ENCODE measurements around the gene RIPK4. TPM values are rescaled to one million over a fixed set of nuclear protein-coding genes. Genes with fewer than 3 reads are reported as not detected.

RIPK4 gene
- polyA plus RNA-seq, 1 donor from 2014 or later: not detected

DNA sequence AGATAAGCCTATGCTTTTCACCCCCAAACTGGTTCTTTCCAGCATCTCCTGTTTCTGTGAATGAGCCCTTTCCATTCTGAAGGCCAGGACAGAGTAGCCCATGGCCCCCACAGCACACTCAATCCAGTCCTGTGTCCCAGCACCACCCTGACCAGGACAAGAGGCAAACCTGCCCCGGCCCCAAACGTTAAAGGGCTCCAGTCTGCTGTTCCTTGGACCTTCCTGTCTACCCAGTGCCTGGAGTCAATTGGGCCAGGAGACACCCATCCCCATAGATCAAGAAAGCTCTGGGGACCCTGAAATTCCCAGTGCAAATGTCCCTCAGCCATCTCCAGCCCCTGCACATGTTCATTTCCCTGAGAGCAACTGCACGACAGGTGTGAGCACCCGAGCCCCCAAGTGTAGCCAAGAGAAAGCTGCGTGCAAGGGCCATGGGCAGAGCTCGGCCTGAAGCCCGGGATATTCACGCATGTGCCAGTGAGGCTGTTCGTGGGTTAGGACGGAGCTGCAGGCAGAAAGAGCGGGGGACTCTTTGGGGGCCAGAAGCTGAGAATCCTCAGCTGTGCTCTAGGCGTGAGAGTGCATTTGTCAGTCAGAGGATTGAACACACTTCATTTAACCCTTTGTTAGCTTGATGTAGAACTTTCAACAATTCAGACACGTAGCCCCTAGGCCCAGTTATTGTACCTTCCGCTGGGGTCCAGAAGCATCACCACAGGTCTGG lies 4.2 kb upstream of the RIPK4 start:
- Histone ChIP-seq H3K9me3 (ENCODE audit: low read length) (no peaks in the 10 kb centered on the region), H3K9me2 (ENCODE audit: insufficient read depth, low read length) (no peaks in the 10 kb centered on the region), H4K20me1 (ENCODE audit: insufficient read depth) (no peaks in the 10 kb centered on the region), H3K9ac (ENCODE audit: low read length) (no peak overlapping the region), H3K79me2 (replicated peaks; ENCODE audit: insufficient read depth, low read length) (no peaks in the 10 kb centered on the region), H3K27ac (ENCODE audit: low read length) (no peak overlapping the region), H3K27me3 (ENCODE audit: insufficient read depth, low read depth, low read length) (peaks cover 55% of the 10 kb centered on the region), H2AFZ (ENCODE audit: low read depth, low read length) (no peak overlapping the region), H3K4me3 (ENCODE audit: low read length) (no peak overlapping the region), H3F3A (ENCODE audit: insufficient read depth, low read length, poor library complexity, severe bottlenecking) (no peaks in the 10 kb centered on the region), H3K4me2 (ENCODE audit: low read length) (no peak overlapping the region), H3K36me3 (ENCODE audit: insufficient read depth, low read length) (no peaks in the 10 kb centered on the region)
- no peak for TF ChIP-seq POLR2AphosphoS5 (IDR thresholded peaks at IDR 0.05)
- no peak for TF ChIP-seq MXI1 (conservative IDR thresholded peaks at IDR 0.05; ENCODE audit: poor library complexity, severe bottlenecking)
- TF ChIP-seq, protein P1, sequence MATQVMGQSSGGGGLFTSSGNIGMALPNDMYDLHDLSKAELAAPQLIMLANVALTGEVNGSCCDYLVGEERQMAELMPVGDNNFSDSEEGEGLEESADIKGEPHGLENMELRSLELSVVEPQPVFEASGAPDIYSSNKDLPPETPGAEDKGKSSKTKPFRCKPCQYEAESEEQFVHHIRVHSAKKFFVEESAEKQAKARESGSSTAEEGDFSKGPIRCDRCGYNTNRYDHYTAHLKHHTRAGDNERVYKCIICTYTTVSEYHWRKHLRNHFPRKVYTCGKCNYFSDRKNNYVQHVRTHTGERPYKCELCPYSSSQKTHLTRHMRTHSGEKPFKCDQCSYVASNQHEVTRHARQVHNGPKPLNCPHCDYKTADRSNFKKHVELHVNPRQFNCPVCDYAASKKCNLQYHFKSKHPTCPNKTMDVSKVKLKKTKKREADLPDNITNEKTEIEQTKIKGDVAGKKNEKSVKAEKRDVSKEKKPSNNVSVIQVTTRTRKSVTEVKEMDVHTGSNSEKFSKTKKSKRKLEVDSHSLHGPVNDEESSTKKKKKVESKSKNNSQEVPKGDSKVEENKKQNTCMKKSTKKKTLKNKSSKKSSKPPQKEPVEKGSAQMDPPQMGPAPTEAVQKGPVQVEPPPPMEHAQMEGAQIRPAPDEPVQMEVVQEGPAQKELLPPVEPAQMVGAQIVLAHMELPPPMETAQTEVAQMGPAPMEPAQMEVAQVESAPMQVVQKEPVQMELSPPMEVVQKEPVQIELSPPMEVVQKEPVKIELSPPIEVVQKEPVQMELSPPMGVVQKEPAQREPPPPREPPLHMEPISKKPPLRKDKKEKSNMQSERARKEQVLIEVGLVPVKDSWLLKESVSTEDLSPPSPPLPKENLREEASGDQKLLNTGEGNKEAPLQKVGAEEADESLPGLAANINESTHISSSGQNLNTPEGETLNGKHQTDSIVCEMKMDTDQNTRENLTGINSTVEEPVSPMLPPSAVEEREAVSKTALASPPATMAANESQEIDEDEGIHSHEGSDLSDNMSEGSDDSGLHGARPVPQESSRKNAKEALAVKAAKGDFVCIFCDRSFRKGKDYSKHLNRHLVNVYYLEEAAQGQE (IDR thresholded peaks at IDR 0.05; ENCODE audit: borderline replicate concordance): no peak
- no peak for TF ChIP-seq EZH2 (IDR thresholded peaks at IDR 0.05; ENCODE audit: borderline replicate concordance, insufficient read depth, low read length, poor library complexity, severe bottlenecking)
- TF ChIP-seq EP300 (conservative IDR thresholded peaks at IDR 0.05; ENCODE audit: poor library complexity, severe bottlenecking): no peak
- TF ChIP-seq SMC3 (conservative IDR thresholded peaks at IDR 0.05; ENCODE audit: poor library complexity): no peak
- TF ChIP-seq TAF1 (IDR thresholded peaks at IDR 0.05; ENCODE audit: low read depth): no peak
- TF ChIP-seq, protein P2, sequence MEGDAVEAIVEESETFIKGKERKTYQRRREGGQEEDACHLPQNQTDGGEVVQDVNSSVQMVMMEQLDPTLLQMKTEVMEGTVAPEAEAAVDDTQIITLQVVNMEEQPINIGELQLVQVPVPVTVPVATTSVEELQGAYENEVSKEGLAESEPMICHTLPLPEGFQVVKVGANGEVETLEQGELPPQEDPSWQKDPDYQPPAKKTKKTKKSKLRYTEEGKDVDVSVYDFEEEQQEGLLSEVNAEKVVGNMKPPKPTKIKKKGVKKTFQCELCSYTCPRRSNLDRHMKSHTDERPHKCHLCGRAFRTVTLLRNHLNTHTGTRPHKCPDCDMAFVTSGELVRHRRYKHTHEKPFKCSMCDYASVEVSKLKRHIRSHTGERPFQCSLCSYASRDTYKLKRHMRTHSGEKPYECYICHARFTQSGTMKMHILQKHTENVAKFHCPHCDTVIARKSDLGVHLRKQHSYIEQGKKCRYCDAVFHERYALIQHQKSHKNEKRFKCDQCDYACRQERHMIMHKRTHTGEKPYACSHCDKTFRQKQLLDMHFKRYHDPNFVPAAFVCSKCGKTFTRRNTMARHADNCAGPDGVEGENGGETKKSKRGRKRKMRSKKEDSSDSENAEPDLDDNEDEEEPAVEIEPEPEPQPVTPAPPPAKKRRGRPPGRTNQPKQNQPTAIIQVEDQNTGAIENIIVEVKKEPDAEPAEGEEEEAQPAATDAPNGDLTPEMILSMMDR (IDR thresholded peaks at IDR 0.05; ENCODE audit: poor library complexity, severe bottlenecking): no peak
- no peak for TF ChIP-seq RAD21 (conservative IDR thresholded peaks at IDR 0.05)

DNA sequence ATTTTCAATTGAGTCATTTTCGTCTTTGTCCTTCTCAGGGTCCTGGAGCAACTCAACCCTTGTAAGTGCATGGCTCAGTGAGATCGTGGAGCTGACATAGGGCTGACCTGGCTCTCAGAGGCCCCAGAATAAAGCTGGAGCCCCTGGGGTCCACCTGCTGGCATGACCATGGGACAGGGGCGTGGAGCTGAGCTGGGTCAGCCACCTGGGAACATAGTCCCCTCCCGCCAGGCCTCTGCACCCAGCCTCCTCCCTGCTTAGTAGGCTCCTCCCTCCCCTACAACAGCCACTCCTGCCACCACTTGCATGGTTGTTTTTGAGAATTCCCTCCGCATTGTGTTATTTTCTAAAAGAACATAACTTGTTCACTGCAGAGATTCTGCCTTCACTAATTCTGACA lies 3.1 kb upstream of the RIPK4 start:
- peaks cover 66% of the 10 kb centered on the region for H3K27me3 ChIP-seq (ENCODE audit: insufficient read depth, low read depth, low read length)
- no peaks in the 10 kb centered on the region for H3K36me3 ChIP-seq (ENCODE audit: insufficient read depth, low read length)
- H2AFZ ChIP-seq (ENCODE audit: low read depth, low read length): no peak overlapping the region
- no peak overlapping the region for H3K27ac ChIP-seq (ENCODE audit: low read length)
- H3K4me3 ChIP-seq (ENCODE audit: low read length): no peak overlapping the region
- H3K9me2 ChIP-seq (ENCODE audit: insufficient read depth, low read length): no peaks in the 10 kb centered on the region
- no peaks in the 10 kb centered on the region for H3K9me3 ChIP-seq (ENCODE audit: low read length)
- H3K79me2 ChIP-seq (replicated peaks; ENCODE audit: insufficient read depth, low read length): no peaks in the 10 kb centered on the region
- no peaks in the 10 kb centered on the region for H3F3A ChIP-seq (ENCODE audit: insufficient read depth, low read length, poor library complexity, severe bottlenecking)
- no peak overlapping the region for H3K4me2 ChIP-seq (ENCODE audit: low read length)
- H3K9ac ChIP-seq (ENCODE audit: low read length): no peak overlapping the region
- TF ChIP-seq, protein P1 (IDR thresholded peaks at IDR 0.05; ENCODE audit: borderline replicate concordance): no peak
- TF ChIP-seq TAF1 (IDR thresholded peaks at IDR 0.05; ENCODE audit: low read depth) (no peak), MXI1 (conservative IDR thresholded peaks at IDR 0.05; ENCODE audit: poor library complexity, severe bottlenecking) (no peak), EP300 (conservative IDR thresholded peaks at IDR 0.05; ENCODE audit: poor library complexity, severe bottlenecking) (no peak), SMC3 (conservative IDR thresholded peaks at IDR 0.05; ENCODE audit: poor library complexity) (no peak), EZH2 (IDR thresholded peaks at IDR 0.05; ENCODE audit: borderline replicate concordance, insufficient read depth, low read length, poor library complexity, severe bottlenecking) (no peak), RAD21 (conservative IDR thresholded peaks at IDR 0.05) (no peak), POLR2AphosphoS5 (IDR thresholded peaks at IDR 0.05) (no peak)
- TF ChIP-seq, protein P2 (IDR thresholded peaks at IDR 0.05; ENCODE audit: poor library complexity, severe bottlenecking): no peak
- H4K20me1 ChIP-seq (ENCODE audit: insufficient read depth): no peaks in the 10 kb centered on the region
